HG03575 (cell line): ENCODE results near the gene APOBEC3H.
"Not testable (repeated sequence)": the region's sequence is repeated elsewhere in the genome, so short reads cannot be mapped to it uniquely, and the experiment has no call there.

ENCODE experiments used
- ATAC-seq: cut with Tn5 transposase; IDR thresholded peaks from one replicate; pipeline ENCODE4 v1.9.1; 2021; ENCODE audit not compliant: unreplicated experiment, insufficient number of reproducible peaks, low FRiP score; ENCODE audit errors: extremely low read depth

APOBEC3H gene

GRCh38 chr22:39097098-39098020 lies at the start of gene APOBEC3H:
Gene APOBEC3H, plus strand, starts transcription at chr22:39097244. Its CDS starts 3,035 bp downstream, at chr22:39100279.
- no peak for ATAC-seq

GRCh38 chr22:39049486-39049885 lies 47.6 kb upstream of the APOBEC3H start:
- ATAC-seq, result not testable (repeated sequence)

- ATAC-seq, result not testable (repeated sequence)
These were observed 45.1 kb upstream of the APOBEC3H start for GRCh38 chr22:39051844-39052495.

GRCh38 chr22:39055658-39056057 lies 41.4 kb upstream of the APOBEC3H start:
- no peak for ATAC-seq

- not testable (repeated sequence) for ATAC-seq
These were observed 35.8 kb upstream of the APOBEC3H start for GRCh38 chr22:39061290-39061689.

GRCh38 chr22:39061951-39062350 lies 35.1 kb upstream of the APOBEC3H start:
- not testable (repeated sequence) for ATAC-seq

GRCh38 chr22:39063904-39064303 lies 33.1 kb upstream of the APOBEC3H start:
- not testable (repeated sequence) for ATAC-seq

- not testable (repeated sequence) for ATAC-seq
These were observed 30.4 kb upstream of the APOBEC3H start for GRCh38 chr22:39066442-39067276.

GRCh38 chr22:39068033-39068785 lies 28.8 kb upstream of the APOBEC3H start:
- ATAC-seq, result no peak

GRCh38 chr22:39070186-39070585 lies 26.9 kb upstream of the APOBEC3H start:
- ATAC-seq, result no peak

GRCh38 chr22:39072581-39072981 lies 24.5 kb upstream of the APOBEC3H start:
- not testable (repeated sequence) for ATAC-seq

GRCh38 chr22:39073981-39074380 lies 23.1 kb upstream of the APOBEC3H start:
- ATAC-seq, result no peak

- ATAC-seq, result not testable (repeated sequence)
These were observed 20.7 kb upstream of the APOBEC3H start for GRCh38 chr22:39076155-39077025.

GRCh38 chr22:39077026-39077840 lies 19.8 kb upstream of the APOBEC3H start, which contains the start of gene APOBEC3G:
Gene APOBEC3G, plus strand, starts transcription at chr22:39077275. Its CDS starts 87 bp downstream, at chr22:39077362.
- ATAC-seq, result not testable (repeated sequence)

GRCh38 chr22:39077912-39078311 lies 19.1 kb upstream of the APOBEC3H start:
- ATAC-seq, result not testable (repeated sequence)

GRCh38 chr22:39078329-39078728 lies 18.7 kb upstream of the APOBEC3H start:
- ATAC-seq, result no peak
